HG02623 (cell line): ENCODE results near the gene BUD31.
"Not testable (repeated sequence)": the region's sequence is repeated elsewhere in the genome, so short reads cannot be mapped to it uniquely, and the experiment has no call there.

ENCODE experiments used
- ATAC-seq: cut with Tn5 transposase; IDR thresholded peaks from one replicate; pipeline ENCODE4 v1.9.1; 2021; ENCODE audit warnings: moderate library complexity; ENCODE audit not compliant: unreplicated experiment

Gene BUD31

DNA sequence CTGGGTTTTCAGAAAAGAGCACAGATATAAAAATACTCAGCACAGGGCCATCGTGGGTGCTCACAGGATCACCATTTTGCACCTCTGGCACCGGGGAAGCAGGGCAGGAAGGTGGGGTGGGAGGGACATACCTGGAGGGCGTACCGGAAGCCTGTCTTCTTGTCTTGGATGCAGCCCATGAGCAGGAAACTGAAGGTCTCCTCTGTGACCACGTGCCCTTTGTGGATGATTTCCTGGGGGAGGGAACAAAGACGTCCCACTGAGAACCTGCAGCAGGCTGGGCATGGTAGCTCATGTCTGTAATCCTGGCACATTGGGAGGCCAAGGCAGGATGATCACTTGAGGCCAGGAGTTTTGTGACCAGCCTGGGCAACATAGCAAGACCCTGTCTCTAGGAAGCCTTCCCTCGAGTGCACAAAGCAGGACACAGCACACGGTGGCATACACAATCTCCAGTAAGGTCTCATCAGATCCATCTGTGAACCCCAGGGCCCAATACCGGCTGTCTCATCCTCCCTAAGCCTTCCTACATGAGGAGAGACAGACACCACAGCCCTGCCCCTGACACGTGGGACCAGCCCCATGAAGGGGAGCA, 20.3 kb downstream of the BUD31 start:
- ATAC-seq: no peak

DNA sequence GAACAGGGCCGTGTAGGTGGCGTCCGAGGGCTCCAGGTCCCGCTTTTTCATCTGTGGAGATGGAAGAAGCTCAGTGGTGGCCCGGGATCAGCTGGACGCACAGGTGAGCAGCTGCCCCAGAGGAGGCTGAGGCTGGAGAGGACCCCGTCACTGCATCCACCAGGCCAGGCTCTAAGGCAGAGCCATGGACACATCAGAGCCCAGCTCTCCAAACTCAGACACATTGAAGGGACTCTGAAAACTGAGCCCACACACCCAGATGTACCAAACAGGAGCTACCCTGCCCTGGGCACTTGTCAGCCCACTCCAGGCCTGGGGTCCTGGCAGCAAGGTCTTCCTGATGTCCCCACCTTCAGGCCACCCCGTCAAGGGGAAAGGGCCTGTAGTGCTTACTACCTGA, 21.0 kb downstream of the BUD31 start:
- ATAC-seq: no peak

DNA sequence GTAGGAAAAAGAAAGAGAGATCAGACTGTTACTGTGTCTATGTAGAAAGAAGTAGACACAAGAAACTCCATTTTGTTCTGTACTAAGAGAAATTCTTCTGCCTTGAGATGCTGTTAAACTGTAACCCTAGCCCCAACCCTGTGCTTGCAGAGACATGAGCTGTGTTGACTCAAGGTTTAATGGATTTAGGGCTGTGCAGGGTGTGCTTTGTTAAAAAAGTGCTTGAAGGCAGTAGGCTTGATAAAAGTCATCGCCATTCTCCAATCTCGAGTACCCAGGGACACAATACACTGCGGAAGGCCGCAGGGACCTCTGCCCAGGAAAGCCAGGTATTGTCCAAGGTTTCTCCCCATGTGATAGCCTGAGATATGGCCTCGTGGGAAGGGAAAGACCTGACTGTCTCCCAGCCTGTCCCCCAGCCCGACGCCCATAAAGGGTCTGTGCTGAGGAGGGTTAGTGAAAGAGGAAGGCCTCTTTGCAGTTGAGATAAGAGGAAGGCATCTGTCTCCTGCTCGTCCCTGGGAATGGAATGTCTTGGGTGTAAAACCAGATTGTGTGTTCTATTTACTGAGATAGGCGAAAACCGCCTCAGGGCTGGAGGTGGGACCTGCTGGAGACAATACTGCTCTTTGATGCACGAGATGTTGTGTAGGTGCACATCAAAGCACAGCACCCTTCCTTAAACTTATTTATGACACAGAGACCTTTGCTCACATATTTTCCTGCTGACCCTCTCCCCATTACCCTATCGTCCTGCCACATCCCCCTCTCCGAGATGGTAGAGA, 23.2 kb downstream of the BUD31 start:
- not testable (repeated sequence) for ATAC-seq

DNA sequence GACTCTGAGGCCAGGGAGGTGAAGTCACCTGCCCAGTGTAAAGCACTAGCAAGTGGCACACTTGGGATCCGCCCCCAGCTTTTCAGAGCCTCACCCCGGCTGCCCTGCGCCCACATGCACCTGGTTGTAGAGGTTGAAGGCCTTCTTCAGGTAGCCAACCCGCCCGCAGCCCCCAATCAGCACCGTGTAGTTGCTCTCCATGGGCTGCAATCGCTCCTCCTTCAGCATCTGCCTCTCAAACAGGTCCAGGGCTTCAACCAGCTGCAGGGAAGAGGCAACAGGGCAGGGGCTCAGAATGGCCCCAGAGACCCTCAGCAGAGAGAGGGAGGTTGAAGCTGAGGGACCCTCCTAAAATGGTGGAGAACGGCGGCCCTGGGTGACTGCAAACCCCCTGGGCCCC, 24.4 kb downstream of the BUD31 start:
- no peak for ATAC-seq

DNA sequence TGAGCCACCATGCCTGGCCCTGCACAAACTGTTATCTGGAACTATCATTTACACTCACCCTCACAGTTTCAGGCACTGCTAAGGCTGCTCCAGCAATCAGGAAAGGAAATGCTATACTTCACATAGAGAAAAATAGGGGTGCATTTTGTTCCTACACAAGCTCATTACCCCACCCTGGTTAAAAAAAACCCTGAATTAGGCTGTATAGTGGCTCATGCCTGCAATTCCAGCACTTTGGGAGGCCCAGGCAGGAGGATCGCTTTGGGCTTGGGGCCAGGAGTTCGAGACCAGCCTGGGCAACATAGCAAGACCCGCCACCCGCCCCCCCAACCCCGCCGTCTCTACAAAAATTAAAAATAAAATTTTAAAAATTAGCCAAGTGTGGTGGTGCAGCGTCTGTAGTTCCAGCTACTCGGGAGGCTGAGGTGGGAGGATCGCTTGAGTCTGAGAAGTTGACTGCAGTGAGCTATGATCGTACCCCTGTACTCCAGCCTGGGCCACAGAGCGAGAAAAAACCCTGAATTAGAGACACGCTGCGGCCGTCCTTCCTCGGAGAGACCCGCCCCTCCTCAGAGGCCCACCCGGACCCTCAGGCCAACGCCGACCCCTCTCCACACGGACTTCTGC, 29.3 kb downstream of the BUD31 start:
- ATAC-seq: no peak

DNA sequence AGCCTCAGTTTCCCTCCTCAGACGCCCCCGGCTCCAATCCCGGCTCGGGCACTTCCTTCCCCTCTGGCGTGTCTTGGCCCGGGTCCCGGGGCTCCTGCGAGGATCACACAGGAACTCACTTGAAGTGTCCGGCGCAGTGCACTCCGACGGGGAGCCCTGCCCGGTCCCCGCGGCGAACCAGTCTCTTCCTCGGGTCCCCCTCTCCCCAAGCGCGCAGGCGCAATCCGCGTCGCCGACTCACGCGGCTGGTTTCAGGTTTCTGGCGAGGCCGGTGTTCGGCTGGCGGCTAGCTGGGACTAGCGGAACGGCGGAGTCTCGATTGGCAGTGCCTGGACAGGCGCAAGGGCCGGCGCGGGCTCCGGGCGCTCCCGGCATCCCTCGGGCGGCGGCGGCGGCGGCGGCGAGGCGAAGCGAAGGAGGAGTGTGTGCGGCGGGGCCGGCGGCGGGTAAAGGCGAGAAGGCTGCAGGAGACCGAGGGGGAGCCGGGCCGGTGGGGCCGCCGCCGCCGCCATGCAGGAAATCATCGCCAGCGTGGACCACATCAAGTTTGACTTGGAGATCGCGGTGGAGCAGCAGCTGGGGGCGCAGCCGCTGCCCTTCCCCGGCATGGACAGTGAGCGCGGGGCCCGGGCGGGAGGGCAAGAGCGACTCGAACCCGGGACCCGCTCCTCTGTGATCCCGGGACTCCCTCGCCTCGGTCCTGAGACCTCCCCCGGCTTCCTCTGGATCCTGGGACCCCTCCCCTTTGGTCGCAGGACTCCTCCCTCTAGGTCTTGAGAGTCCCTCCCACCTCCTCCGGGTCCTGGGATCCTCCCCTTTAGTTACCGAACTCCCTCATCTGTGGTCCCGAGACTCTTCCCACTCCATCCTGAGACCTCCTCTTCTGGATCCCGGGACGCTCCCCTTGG, 30.1 kb downstream of the BUD31 start, which contains the start of the genes CPSF4 and PTCD1:
Gene CPSF4, plus strand, starts transcription at position 371 of the 908 bp plus-strand sequence. Its CDS starts 140 bp downstream, at position 511.
Gene PTCD1, minus strand, starts transcription at position 226 of the 908 bp plus-strand sequence. CDS start 3,556 bp downstream, outside the sequence.
- peak; percentile 91 for ATAC-seq

DNA sequence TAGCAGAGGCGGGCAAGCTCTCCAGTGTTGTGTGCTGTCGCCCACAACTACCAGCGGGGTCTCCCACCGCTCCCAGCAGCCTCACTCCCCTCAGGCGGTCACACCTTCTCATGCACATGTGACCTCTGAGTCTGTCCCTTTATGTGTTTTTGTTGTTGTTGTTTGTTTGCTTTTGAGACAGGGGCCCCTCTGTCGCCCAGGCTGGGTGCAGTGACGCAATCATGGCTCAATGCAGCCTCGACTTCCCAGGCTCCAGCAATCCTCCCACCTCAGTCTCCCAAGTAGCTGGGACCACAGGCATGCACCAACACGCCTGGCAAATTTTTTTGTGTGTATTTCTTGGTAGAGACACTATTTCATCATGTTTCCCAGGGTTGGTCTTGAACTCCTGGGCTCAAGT, 31.4 kb downstream of the BUD31 start:
- ATAC-seq: no peak

DNA sequence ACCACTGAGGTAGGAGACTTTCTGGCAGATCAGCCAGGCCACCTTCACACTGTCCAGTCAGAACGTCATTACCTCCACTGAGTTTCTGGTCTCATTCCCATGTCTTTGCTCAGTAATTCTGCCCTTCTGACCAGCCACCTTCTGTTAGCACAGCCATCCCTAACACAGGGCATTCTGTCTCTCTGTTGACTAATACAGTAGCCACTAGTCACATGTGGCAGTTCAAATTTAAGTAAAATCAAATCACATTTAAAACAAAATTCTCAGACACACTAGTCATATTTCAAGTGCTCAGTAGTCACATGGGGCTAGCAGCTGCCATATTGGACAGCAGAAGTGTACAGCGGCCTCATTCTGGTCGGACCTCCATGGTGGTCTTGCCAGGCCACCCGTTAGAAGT, 37.3 kb downstream of the BUD31 start:
- ATAC-seq: no peak

DNA sequence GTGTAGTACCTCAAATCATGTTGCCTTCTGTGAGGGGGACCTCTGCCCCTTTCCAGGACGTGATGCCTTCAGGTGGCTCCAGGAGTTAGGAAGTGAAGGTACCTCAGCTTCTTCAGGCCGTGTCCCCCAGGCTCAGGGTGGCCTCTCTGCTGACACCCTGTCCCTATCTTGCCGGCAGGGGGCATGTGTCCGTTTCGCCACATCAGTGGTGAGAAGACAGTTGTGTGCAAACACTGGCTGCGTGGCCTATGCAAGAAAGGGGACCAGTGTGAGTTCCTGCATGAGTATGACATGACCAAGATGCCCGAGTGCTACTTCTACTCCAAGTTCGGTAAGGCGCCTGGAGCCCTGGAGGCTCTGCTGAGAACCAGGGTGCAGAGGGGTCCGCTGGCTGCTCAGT, 39.2 kb downstream of the BUD31 start:
- no peak for ATAC-seq

DNA sequence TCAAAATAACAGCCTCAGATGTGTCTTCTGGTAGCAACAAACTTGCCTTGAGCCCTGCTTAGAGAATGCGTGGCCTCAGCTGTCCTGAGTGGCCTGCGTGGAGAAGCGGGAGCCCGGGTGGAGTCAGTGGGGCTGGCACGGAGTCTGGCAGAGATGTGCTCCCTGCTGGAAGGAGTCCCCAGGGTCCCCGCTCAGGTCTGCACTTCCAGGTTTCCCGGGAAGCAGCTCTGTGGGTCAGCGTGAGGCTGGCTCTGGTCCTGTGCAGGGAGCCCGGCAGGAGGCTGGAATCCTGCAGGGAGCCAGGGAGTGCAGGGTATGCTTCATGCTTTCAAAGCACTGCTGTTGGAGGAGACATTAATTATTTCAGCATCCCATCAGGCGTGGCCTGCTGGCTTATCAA, 40.1 kb downstream of the BUD31 start:
- no peak for ATAC-seq

DNA sequence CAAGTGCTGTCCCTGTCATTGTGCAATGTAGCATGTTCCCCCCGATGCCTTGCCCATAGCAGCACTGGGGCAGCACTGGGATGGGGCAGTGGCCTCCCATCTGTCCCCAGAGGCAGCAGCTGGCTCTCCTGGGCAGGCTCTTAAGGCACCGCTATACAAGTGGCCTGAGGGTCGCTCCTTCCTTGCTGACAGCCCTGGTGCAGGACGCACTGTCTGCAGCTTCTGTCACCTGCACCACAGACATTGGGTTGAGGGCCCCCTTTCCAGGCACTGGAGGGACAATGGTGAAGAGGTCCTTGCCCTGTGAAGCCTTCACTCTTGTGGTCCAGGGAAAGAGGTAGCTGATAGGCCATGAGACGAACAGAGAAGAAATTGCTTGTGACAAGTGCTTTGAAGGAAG, 40.6 kb downstream of the BUD31 start:
- ATAC-seq: no peak

DNA sequence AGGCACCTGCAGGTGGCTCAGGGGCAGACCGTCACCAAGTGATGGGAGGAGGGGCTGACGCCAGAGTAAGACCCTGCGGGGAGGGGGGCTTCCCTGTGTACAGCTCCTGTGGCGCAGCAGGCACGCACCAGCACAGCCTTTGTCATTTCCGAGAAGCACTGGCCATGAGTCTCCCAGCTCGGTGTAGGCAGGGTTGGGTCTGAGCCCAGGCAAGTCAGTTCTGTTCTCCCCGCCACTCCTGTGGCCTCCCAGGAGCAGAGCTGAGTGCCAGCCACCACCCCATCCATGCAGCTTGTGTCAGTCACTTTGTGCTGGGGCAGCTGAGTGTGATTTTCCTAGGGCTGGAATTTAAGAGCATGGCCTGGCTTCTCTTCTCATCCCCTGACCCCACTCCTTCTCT, 43.2 kb downstream of the BUD31 start:
- no peak for ATAC-seq

DNA sequence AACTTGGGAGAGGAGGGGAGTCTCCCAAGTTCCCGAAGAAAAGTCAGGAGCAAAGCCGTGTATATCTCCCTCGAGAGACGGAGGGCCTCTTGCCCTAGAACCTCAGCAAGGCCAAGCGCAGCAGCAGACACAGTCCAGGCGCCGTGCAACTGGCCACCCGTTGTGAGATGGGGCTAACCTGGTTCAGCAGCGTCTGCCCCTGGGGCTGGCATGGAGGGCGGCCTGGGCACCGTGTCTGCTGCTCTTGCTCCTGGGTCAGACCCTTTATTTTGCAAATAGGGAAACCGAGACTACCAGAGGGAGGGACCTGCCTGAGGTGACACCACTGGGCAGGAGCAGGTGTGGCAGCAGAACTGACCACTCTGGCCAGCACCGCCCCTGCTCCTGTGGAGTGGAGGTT, 43.8 kb downstream of the BUD31 start:
- ATAC-seq: no peak

DNA sequence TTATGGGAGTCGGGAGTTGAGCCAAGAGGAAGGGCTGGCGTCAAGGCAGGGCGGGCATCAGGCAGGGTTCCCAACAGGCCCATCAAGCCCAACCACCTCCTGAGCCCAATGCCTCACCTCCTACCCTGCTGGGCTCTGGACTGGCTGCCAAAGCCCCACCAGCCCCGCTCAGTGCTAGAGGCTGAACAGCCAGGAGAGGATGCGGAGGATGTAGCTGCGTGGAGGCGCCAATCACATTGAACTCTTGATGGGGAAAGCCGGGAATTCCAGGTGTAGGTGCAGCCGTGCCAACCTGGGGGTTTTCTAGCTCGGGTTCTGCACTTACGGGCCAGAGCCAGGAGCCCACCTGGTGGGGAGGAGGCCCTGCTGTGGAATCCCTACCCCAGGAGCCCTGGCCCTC, 44.3 kb downstream of the BUD31 start:
- ATAC-seq: no peak

DNA sequence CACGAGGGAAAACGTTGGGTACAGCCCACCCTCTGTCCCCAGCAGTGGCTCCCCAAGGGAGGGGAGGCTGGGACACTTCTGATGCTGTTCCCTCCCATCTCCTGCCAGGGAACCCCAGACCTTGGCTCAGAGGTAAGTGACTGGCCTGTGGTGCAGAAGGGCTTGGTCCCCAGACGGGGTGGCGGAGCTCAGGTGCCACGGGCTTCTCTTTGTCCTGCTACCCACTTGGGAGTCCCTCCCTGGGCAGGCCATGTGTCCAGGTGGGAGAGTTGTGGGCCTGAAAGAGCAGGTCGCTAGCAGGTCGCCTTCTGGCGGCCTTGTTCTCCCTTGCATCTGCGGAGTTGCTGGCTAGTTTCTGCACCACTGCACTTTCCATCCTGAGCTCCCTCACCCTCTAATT, 47.1 kb downstream of the BUD31 start:
- no peak for ATAC-seq

DNA sequence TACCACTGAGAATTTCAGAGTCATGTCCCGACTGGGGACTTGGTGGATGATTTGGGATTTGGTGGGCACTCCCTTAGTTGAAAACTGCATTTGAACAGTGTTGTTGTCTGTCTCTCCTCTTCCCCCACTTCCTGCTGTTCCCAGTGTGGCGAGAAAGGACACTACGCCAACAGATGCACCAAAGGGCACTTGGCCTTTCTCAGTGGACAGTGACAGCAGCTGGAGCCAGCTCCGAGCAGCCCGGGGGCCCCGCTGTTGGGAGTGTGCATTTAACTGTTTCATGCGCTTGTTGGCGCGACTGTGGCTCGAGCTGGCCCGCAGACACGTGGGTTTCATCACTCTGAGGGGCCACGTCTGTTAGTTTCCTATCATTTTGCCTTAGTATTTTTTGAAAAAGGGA, 47.5 kb downstream of the BUD31 start:
- no peak for ATAC-seq

DNA sequence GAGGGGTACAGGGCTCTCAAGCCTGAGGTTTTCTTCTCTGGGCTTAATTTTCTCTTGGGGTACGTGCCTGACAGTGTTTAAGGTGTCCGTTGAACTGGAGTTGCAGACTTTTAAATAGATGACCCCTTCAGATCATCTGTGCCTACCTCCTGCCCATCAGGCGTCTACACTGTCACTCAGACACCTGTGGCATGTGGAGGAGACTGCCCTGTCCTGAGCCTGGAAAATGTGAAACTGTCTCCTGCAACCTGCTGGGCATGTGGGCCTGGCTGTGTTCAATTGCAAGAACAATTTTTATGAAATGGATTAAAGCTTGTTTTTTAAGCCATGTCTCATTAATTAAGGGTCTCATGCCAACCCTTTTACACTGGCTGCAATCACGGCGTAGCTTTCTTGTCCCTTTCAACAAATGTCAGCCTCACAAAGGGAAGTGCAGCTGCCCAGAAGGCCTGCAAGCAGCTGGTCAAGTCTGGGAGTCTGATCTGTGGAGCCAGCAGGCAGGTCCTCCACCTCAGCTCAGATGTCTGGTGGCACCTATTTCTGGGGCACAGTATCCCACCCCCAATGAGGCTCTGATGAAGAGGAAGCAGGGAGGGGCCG, 48.4 kb downstream of the BUD31 start:
- no peak for ATAC-seq

DNA sequence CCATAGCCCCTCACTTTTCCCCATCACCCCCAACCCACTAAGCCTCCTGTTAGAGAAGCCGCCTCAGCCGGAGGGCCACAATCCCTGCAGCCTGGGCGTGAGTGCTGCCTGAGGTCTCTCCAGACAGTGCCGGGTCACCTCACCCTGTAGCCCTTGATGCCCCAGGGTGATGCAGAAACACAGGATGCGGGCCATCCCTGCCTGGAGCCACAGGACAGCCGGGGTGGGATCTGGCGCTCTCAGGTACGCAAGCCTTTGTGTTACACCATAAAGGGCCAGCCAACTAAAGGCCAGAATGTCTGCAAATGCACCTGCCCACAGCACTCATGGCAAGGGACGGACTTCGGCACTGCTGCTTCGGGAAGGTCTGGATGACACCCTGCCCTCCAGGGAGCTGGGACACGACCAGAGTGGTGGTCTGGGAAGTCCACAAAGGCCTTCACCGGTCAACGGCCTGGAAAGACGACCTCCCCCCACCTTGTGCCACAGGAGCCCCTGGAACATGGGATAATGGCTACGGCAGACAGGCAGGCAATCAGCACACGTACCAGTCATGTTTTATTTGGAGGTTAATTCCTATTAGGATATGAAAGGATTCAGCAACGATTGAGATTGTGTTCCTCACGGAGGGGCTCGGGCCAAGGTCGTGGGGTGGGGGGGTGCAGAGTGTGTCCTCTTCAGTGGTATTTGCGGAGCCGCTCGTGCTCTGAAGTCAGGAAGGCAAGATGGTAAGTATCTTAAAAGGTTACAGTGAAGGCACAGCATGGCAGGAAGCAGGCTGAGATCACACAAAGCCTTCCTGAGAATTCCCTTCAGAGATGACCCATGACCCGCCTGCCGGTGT, 49.1 kb downstream of the BUD31 start:
- no peak for ATAC-seq

DNA sequence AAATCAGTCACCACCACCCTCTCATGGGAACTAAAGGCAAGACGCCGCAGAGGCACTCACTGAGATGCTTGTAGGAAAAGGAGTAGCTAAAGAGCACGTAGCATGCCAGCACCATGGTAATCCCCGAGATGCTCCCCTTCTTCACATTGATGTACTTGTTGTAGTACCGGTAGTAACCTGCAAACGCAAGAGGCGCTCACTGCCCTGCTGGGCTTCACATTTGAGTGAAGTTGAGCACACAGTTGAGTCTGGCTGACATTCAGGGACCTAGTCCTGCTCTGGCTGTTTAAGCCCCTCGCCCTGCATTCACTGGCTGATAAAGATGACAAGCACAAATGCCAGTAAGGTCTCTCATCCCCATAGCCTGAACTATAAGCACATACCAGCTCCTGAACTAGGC, 50.3 kb downstream of the BUD31 start:
- no peak for ATAC-seq

DNA sequence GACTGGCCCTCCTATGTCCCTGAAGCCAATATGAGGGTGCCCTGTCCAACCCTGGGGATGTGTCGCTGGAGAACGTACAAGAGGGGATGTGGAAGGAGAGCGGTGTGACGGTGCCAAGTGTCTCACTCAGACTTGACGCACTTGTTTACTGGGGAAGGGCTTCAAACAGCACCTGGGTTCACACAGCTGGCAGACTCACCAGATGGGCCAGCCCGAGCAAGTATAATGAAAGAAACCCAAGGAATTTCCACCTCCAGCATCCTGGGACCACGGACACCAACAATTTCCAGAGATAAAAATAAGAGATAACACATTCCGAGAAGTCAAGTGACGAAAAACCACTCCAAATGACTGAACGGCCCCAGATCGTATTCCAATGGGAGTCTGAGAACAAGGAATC, 51.9 kb downstream of the BUD31 start:
- ATAC-seq: no peak
